OCI-LY1 (cell line): ENCODE data around the gene USH1C.

Experiments
- H2AFZ ChIP-seq: fragments of 200-600 bp; sonication (generic), shearing (Covaris generic); 2 replicates; pipeline ENCODE4 v1.6.0; 2014; ENCODE audit warnings: antibody characterized with exemption, mild to moderate bottlenecking, low read length
- H3F3A ChIP-seq: fragments of 200-600 bp; sonication (generic), shearing (Covaris generic); 2 replicates; pipeline ENCODE4 v1.6.0; 2014; ENCODE audit warnings: mild to moderate bottlenecking, antibody characterized with exemption, low read length, moderate library complexity; ENCODE audit not compliant: insufficient read depth
- H3K27ac ChIP-seq: fragments of 200-600 bp; sonication (generic); 2 replicates; pipeline ENCODE4 v1.5.1; 2014; ENCODE audit warnings: low read length, mixed run types, mild to moderate bottlenecking, low read depth; ENCODE audit not compliant: poor library complexity, severe bottlenecking
- H3K27me3 ChIP-seq: fragments of 200-600 bp; sonication (generic); 2 replicates; pipeline ENCODE4 v1.6.0; 2014; ENCODE audit warnings: antibody characterized with exemption, mild to moderate bottlenecking, low read length, moderate library complexity; ENCODE audit not compliant: insufficient read depth
- H3K36me3 ChIP-seq: fragments of 200-600 bp; sonication (generic); 2 replicates; pipeline ENCODE4 v1.6.1; 2014; ENCODE audit warnings: mild to moderate bottlenecking, antibody characterized with exemption, low read length, moderate library complexity, mixed read lengths; ENCODE audit not compliant: insufficient read depth
- H3K4me1 ChIP-seq: fragments of 200-600 bp; sonication (generic); 2 replicates; pipeline ENCODE4 v1.5.1; 2014; ENCODE audit warnings: mild to moderate bottlenecking, low read length, moderate library complexity; ENCODE audit not compliant: insufficient read depth, severe bottlenecking
- H3K4me2 ChIP-seq: fragments of 200-600 bp; sonication (generic), shearing (Covaris generic); 2 replicates; pipeline ENCODE4 v1.6.1; 2014; ENCODE audit warnings: low read length
- H3K4me3 ChIP-seq: fragments of 200-600 bp; sonication (generic); 2 replicates; pipeline ENCODE4 v1.5.1; 2014; ENCODE audit warnings: low read length, low read depth, mild to moderate bottlenecking, mixed read lengths; ENCODE audit not compliant: poor library complexity, severe bottlenecking
- H3K79me2 ChIP-seq: fragments of 200-600 bp; shearing (Covaris generic); 2 replicates; pipeline ENCODE4 v1.6.1; 2016; ENCODE audit warnings: mixed run types, low read length, mixed read lengths; ENCODE audit not compliant: insufficient read depth
- H3K9ac ChIP-seq: fragments of 200-600 bp; sonication (generic), shearing (Covaris generic); 2 replicates; pipeline ENCODE4 v1.6.1; 2014; ENCODE audit warnings: mild to moderate bottlenecking, low read length, mixed read lengths
- H3K9me2 ChIP-seq: fragments of 200-600 bp; sonication (generic), shearing (Covaris generic); 2 replicates; pipeline ENCODE4 v1.6.1; 2014; ENCODE audit warnings: low read depth, mild to moderate bottlenecking, low read length, mixed read lengths
- H3K9me3 ChIP-seq: fragments of 200-600 bp; shearing (Covaris generic); 2 replicates; pipeline ENCODE4 v1.6.1; 2014; ENCODE audit warnings: low read length, mixed read lengths
- H4K20me1 ChIP-seq: fragments of 200-600 bp; sonication (generic), shearing (Covaris generic); 2 replicates; pipeline ENCODE4 v1.6.0; 2016; ENCODE audit warnings: mild to moderate bottlenecking, low read length; ENCODE audit not compliant: insufficient read depth
- CTCF ChIP-seq: fragments of 200-600 bp; sonication (generic), shearing (Covaris generic); IDR thresholded peaks from 2 replicates; pipeline ENCODE4 v1.5.1; 2017; ENCODE audit warnings: mild to moderate bottlenecking, antibody characterized with exemption, low read length, moderate library complexity, mixed read lengths
- EZH2 ChIP-seq: fragments of 200-600 bp; sonication (generic), shearing (Covaris generic); IDR thresholded peaks from 2 replicates; pipeline ENCODE4 v1.8.0; 2017; ENCODE audit warnings: borderline replicate concordance, mixed run types, mild to moderate bottlenecking, antibody characterized with exemption, low read length, moderate library complexity, mixed read lengths

Gene USH1C

GRCh38 chr11:17580271-17580670, 36.1 kb upstream of the USH1C start:
- H3K9me2 ChIP-seq: no peaks in the 10 kb centered on the region
- H3K36me3 ChIP-seq: no peaks in the 10 kb centered on the region
- no peaks in the 10 kb centered on the region for H3K27me3 ChIP-seq
- no peaks in the 10 kb centered on the region for H3K79me2 ChIP-seq
- no peak overlapping the region for H2AFZ ChIP-seq
- no peaks in the 10 kb centered on the region for H3K4me1 ChIP-seq
- H3K9me3 ChIP-seq: no peaks in the 10 kb centered on the region
- no peak for TF ChIP-seq EZH2
- no peak overlapping the region for H3K4me2 ChIP-seq
- H4K20me1 ChIP-seq: no peaks in the 10 kb centered on the region
- H3K27ac ChIP-seq: no peak overlapping the region
- no peaks in the 10 kb centered on the region for H3F3A ChIP-seq
- no peak overlapping the region for H3K9ac ChIP-seq
- H3K4me3 ChIP-seq: no peak overlapping the region

GRCh38 chr11:17579451-17579850, 35.2 kb upstream of the USH1C start:
- H2AFZ ChIP-seq: no peak overlapping the region
- no peak overlapping the region for H3K4me3 ChIP-seq
- no peaks in the 10 kb centered on the region for H3K9me2 ChIP-seq
- no peaks in the 10 kb centered on the region for H3K36me3 ChIP-seq
- H3K4me1 ChIP-seq: no peaks in the 10 kb centered on the region
- TF ChIP-seq EZH2 (no peak), CTCF (no peak)
- no peak overlapping the region for H3K27ac ChIP-seq
- no peaks in the 10 kb centered on the region for H3F3A ChIP-seq
- H3K9ac ChIP-seq: no peak overlapping the region
- no peaks in the 10 kb centered on the region for H3K79me2 ChIP-seq
- H3K4me2 ChIP-seq: no peak overlapping the region
- no peaks in the 10 kb centered on the region for H3K27me3 ChIP-seq
- no peaks in the 10 kb centered on the region for H3K9me3 ChIP-seq
- H4K20me1 ChIP-seq: no peaks in the 10 kb centered on the region

GRCh38 chr11:17578958-17579357, 34.7 kb upstream of the USH1C start:
- H2AFZ ChIP-seq: no peak overlapping the region
- no peak overlapping the region for H3K4me2 ChIP-seq
- H3K9me3 ChIP-seq: no peaks in the 10 kb centered on the region
- no peak overlapping the region for H3K27ac ChIP-seq
- no peaks in the 10 kb centered on the region for H4K20me1 ChIP-seq
- no peaks in the 10 kb centered on the region for H3K79me2 ChIP-seq
- no peak overlapping the region for H3K4me3 ChIP-seq
- H3K4me1 ChIP-seq: no peaks in the 10 kb centered on the region
- TF ChIP-seq CTCF (no peak), EZH2 (no peak)
- H3K27me3 ChIP-seq: no peaks in the 10 kb centered on the region
- no peaks in the 10 kb centered on the region for H3F3A ChIP-seq
- H3K9ac ChIP-seq: no peak overlapping the region
- H3K36me3 ChIP-seq: no peaks in the 10 kb centered on the region
- no peaks in the 10 kb centered on the region for H3K9me2 ChIP-seq

- H3K27ac ChIP-seq: no peak overlapping the region
- TF ChIP-seq CTCF (no peak), EZH2 (no peak)
- no peaks in the 10 kb centered on the region for H3K27me3 ChIP-seq
- H3K9me3 ChIP-seq: no peaks in the 10 kb centered on the region
- H3K36me3 ChIP-seq: no peaks in the 10 kb centered on the region
- no peaks in the 10 kb centered on the region for H3K4me1 ChIP-seq
- no peaks in the 10 kb centered on the region for H3K79me2 ChIP-seq
- H2AFZ ChIP-seq: no peak overlapping the region
- H3K9me2 ChIP-seq: no peaks in the 10 kb centered on the region
- H3F3A ChIP-seq: no peaks in the 10 kb centered on the region
- H4K20me1 ChIP-seq: no peaks in the 10 kb centered on the region
- no peak overlapping the region for H3K4me3 ChIP-seq
- H3K9ac ChIP-seq: no peak overlapping the region
- H3K4me2 ChIP-seq: no peak overlapping the region
These were observed 34.1 kb upstream of the USH1C start for GRCh38 chr11:17578296-17578695.
